IMR-90 (cell line): Measurements from ENCODE around the gene SLC66A1.

Experiments used
- BHLHE40 ChIP-seq: fragments of 150-350 bp; IDR thresholded peaks from 2 replicates; pipeline ENCODE4 v1.6.1; 2016; ENCODE audit warnings: mild to moderate bottlenecking, low read depth, low read length
- CHD1 ChIP-seq: IDR thresholded peaks from 2 replicates; pipeline ENCODE4 v1.6.1; 2012; ENCODE audit warnings: low read depth, low read length, improper control_type of control experiment
- CTCF ChIP-seq: conservative IDR thresholded peaks from 2 replicates; pipeline ENCODE4 v1.5.1; 2012; ENCODE audit warnings: mild to moderate bottlenecking, low read depth, low read length, improper control_type of control experiment
- MAFK ChIP-seq: IDR thresholded peaks from 2 replicates; pipeline ENCODE4 v1.6.1; 2012; ENCODE audit warnings: low read depth, low read length, improper control_type of control experiment
- MAZ ChIP-seq: IDR thresholded peaks from 2 replicates; pipeline ENCODE4 v1.6.1; 2012; ENCODE audit warnings: low read depth, mild to moderate bottlenecking, low read length, improper control_type of control experiment, moderate library complexity, borderline replicate concordance
- MXI1 ChIP-seq: IDR thresholded peaks from 2 replicates; pipeline ENCODE4 v1.6.1; 2012; ENCODE audit warnings: low read depth, mild to moderate bottlenecking, low read length, moderate library complexity, borderline replicate concordance
- NFE2L2 ChIP-seq: fragments of 150-350 bp; IDR thresholded peaks from 2 replicates; pipeline ENCODE4 v1.6.1; 2016; ENCODE audit warnings: low read depth, mild to moderate bottlenecking, low read length
- POLR2A ChIP-seq: IDR thresholded peaks from 2 replicates; pipeline ENCODE4 v1.6.1; 2012; ENCODE audit warnings: mild to moderate bottlenecking, low read depth, low read length
- RAD21 ChIP-seq: IDR thresholded peaks from 2 replicates; pipeline ENCODE4 v1.6.1; 2012; ENCODE audit warnings: low read length, improper control_type of control experiment
- RCOR1 ChIP-seq: IDR thresholded peaks from 2 replicates; pipeline ENCODE4 v1.6.1; 2012; ENCODE audit warnings: mild to moderate bottlenecking, low read length, improper control_type of control experiment; ENCODE audit not compliant: insufficient replicate concordance
- RFX5 ChIP-seq: IDR thresholded peaks from 2 replicates; pipeline ENCODE4 v1.8.0; 2012; ENCODE audit warnings: low read depth, mild to moderate bottlenecking, low read length, moderate library complexity
- SMC3 ChIP-seq: fragments of 150-350 bp; IDR thresholded peaks from 2 replicates; pipeline ENCODE4 v1.6.1; 2016; ENCODE audit warnings: low read depth, mild to moderate bottlenecking, antibody characterized with exemption, low read length, moderate library complexity
- TF ChIP-seq, protein P1 (sequence below): fragments of 150-350 bp; IDR thresholded peaks from 2 replicates; pipeline ENCODE4 v1.6.1; 2017; ENCODE audit warnings: mild to moderate bottlenecking, antibody characterized with exemption, low read length, low read depth

DNA sequence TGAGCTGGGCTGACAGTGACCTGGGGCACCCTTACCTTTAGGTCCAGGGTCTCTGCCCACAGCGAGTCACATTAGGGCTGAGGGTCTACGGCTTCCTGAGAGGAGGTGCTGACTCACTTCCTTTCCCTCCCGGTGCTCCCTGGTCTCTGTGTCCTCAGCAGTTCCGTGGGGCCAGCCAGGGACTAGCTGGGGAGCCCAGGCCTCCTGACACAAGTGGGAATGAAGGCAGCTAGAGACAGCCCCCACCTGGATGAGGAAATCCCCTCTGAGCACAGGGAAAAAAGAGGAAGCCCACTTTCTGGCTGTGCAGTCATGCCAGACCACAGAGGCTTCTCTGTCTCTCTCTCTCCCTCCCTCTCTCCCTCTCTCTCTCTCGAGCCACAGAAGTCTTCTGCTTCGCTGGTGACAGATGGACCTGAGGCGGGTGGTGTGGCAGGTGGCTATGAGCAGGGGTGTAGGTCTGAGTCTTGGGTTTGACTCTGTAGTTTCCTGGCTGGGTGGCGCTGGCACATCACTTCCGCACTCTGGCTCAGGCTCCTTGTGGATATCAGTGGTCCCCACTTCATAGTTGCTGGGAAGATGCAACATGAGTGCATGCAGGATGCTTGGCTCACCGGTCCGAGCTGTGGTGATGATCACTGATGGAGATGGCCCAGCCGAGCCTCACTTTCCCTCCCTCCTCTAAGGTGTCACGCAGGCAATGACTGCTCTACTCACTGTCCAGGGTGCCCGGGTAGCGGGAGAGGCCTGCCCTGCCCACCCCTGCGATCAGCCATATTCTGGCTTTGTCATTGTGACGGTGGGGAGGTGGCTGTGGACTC is 3.5 kb downstream of the SLC66A1 start:
- no peak for TF ChIP-seq MAFK
- TF ChIP-seq POLR2A: no peak
- no peak for TF ChIP-seq CTCF
- 0 out of 2 replicates have a peak, but pooled peaks have one; percentile 34 for TF ChIP-seq NFE2L2
- no peak for TF ChIP-seq MAZ
- TF ChIP-seq, protein P1, sequence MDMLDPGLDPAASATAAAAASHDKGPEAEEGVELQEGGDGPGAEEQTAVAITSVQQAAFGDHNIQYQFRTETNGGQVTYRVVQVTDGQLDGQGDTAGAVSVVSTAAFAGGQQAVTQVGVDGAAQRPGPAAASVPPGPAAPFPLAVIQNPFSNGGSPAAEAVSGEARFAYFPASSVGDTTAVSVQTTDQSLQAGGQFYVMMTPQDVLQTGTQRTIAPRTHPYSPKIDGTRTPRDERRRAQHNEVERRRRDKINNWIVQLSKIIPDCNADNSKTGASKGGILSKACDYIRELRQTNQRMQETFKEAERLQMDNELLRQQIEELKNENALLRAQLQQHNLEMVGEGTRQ: no peak
- no peak for TF ChIP-seq RAD21
- TF ChIP-seq BHLHE40: no peak
- no peak for TF ChIP-seq RFX5
- TF ChIP-seq CHD1: no peak
- no peak for TF ChIP-seq MXI1
- TF ChIP-seq RCOR1: no peak
- no peak for TF ChIP-seq SMC3
